Measurements from ENCODE around the gene GDF2.

Gene GDF2

DNA sequence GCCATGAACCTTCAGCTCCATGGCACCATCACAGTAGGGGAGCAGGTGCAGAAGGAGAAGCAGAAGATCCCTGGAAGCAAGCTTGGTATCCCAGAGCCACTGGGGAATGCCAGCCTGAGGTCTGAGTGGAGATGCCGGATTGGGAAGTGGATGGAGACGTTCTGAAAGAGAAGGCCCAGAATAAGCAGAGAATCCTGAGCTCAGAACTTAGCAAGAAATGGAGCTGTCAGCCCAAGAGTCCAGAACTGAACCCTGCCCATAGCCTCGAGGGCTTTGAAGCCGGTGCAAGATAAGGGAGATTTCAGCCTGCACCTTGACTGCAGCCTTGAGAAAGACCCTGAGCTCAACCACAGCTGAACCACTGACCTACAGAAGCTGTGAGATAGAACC is 36.1 kb upstream of the GDF2 start:
- TF ChIP-seq, protein P1, sequence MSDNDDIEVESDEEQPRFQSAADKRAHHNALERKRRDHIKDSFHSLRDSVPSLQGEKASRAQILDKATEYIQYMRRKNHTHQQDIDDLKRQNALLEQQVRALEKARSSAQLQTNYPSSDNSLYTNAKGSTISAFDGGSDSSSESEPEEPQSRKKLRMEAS (IDR thresholded peaks at IDR 0.05; ENCODE audit: low read depth, low read length) = no peak
- TF ChIP-seq MYC (IDR thresholded peaks at IDR 0.05; ENCODE audit: low read depth, low read length) = no peak
- TF ChIP-seq POLR2A (IDR thresholded peaks at IDR 0.05; ENCODE audit: extremely low read depth, insufficient read length) = no peak
- TF ChIP-seq, protein P2, sequence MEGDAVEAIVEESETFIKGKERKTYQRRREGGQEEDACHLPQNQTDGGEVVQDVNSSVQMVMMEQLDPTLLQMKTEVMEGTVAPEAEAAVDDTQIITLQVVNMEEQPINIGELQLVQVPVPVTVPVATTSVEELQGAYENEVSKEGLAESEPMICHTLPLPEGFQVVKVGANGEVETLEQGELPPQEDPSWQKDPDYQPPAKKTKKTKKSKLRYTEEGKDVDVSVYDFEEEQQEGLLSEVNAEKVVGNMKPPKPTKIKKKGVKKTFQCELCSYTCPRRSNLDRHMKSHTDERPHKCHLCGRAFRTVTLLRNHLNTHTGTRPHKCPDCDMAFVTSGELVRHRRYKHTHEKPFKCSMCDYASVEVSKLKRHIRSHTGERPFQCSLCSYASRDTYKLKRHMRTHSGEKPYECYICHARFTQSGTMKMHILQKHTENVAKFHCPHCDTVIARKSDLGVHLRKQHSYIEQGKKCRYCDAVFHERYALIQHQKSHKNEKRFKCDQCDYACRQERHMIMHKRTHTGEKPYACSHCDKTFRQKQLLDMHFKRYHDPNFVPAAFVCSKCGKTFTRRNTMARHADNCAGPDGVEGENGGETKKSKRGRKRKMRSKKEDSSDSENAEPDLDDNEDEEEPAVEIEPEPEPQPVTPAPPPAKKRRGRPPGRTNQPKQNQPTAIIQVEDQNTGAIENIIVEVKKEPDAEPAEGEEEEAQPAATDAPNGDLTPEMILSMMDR (IDR thresholded peaks at IDR 0.05; ENCODE audit: low read depth, low read length) = no peak
- H3K4me3 ChIP-seq (ENCODE audit: low read depth, low read length) = no peak overlapping the region

DNA sequence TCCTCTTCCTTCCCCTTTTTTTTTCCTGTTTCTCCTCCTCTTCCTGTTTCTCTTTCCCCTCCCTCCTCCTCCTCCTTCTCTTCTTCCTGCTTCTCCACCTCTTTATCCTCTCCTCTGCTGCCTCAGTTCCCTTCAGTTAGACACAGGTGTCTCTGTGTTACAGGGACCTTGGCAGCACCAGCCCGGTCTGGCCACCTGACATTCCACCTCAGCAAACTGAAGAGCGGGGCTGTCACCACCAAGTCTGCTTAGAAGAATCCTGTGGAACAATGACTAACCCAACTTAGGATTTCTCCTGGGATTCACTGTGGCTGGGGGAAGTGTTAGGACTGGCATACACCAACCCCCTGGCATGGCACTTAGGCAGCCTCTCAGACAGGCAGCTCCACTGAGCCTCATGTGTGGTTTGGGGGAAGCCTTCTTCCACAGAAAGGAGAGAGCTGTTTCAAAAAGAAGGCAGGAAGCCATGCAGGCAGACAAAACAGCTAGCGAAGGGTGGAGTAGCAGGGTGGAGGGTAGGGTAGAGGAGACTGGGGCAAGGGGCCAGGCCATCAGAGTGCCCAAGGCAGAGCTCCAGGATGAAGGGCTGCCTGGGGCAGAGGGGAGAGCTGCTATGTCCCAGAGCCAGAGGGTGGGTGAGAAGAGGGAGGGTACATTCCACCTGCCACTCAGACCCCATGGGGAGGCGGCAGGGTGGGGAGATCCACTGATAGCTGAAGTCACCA is 35.5 kb upstream of the GDF2 start:
- TF ChIP-seq MYC (IDR thresholded peaks at IDR 0.05; ENCODE audit: low read depth, low read length) (no peak), POLR2A (IDR thresholded peaks at IDR 0.05; ENCODE audit: extremely low read depth, insufficient read length) (no peak)
- TF ChIP-seq, protein P1 (IDR thresholded peaks at IDR 0.05; ENCODE audit: low read depth, low read length) = no peak
- TF ChIP-seq, protein P2 (IDR thresholded peaks at IDR 0.05; ENCODE audit: low read depth, low read length) = no peak
- no peak for DNase-seq (ENCODE audit: low read depth)
- H3K4me3 ChIP-seq (ENCODE audit: low read depth, low read length) = no peak overlapping the region

More for the DNA sequence above, 36.1 kb upstream of the GDF2 start:
- no peak for DNase-seq (ENCODE audit: low read depth)

DNA sequence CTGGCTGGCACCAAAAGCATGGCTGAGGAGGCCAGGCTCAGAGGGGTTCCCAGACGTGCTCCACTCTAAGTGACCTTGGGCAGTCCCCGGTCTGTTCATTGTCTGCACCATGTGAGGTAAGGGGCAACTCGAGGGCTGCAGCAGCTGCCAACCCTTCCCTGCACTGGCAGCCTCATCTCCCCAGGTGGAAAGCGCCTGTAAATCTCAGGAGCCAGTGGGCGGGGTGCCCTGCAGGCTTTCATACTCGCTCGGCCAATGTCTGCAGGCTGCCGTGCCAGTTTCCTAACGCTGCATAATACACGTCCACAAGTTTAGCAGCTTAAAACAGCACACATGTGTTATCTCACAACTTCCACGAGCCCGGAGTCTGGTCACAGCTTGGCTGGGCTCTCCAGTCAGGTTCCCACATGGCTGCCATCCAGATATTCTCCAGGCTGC is 34.9 kb upstream of the GDF2 start:
- TF ChIP-seq, protein P2 (IDR thresholded peaks at IDR 0.05; ENCODE audit: low read depth, low read length) = no peak
- TF ChIP-seq POLR2A (IDR thresholded peaks at IDR 0.05; ENCODE audit: extremely low read depth, insufficient read length) = no peak
- TF ChIP-seq, protein P1 (IDR thresholded peaks at IDR 0.05; ENCODE audit: low read depth, low read length) = no peak
- TF ChIP-seq MYC (IDR thresholded peaks at IDR 0.05; ENCODE audit: low read depth, low read length) = no peak
- H3K4me3 ChIP-seq (ENCODE audit: low read depth, low read length) = no peak overlapping the region
- no peak for DNase-seq (ENCODE audit: low read depth)

DNA sequence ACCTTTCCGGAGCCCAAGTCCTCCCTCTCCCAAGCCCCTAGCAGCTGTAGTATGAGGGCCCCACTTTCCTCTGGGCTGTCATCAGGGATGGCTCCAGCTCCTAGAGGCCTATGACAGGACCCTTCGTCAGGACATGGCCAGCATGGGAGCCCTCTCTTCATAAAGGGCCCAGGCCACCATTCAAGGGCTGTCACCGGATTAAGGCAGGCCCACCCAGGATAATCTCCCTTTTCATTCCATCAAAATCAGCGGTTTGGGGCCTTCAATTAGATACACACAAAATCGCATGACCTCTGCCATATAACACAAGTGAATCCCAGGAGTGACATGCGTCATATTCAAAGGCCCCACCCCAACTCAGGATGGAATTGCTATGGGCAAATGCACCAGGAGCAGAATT is 34.4 kb upstream of the GDF2 start:
- no peak for DNase-seq (ENCODE audit: low read depth)
- TF ChIP-seq, protein P1 (IDR thresholded peaks at IDR 0.05; ENCODE audit: low read depth, low read length) = no peak
- TF ChIP-seq, protein P2 (IDR thresholded peaks at IDR 0.05; ENCODE audit: low read depth, low read length) = no peak
- H3K4me3 ChIP-seq (ENCODE audit: low read depth, low read length) = no peak overlapping the region

DNA sequence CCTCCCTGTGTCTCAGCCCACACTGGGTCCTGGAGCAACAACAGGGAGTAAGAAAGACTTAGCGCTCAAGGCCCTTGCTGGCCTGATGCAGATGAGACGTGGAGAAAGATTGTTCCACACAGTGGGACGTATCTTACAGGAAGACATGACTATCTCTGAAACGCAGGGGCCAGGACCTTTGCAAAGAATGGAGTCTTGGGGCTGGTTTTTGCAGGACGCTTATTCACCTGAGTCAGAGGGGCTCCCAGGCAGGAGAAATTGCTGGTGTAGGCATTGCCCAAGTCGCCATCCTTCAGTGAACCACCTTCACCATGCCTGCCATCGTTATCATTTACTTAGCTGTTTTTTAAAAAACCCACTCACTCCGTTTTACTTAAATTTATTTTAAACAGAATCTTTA is 34.0 kb upstream of the GDF2 start:
- TF ChIP-seq POLR2A (IDR thresholded peaks at IDR 0.05; ENCODE audit: extremely low read depth, insufficient read length) (no peak), MYC (IDR thresholded peaks at IDR 0.05; ENCODE audit: low read depth, low read length) (no peak)
- TF ChIP-seq, protein P2 (IDR thresholded peaks at IDR 0.05; ENCODE audit: low read depth, low read length) = no peak
- TF ChIP-seq, protein P1 (IDR thresholded peaks at IDR 0.05; ENCODE audit: low read depth, low read length) = no peak
- no peak for DNase-seq (ENCODE audit: low read depth)
- no peak overlapping the region for H3K4me3 ChIP-seq (ENCODE audit: low read depth, low read length)
